ENCODE results near the gene GRIN2A. TPM values are rescaled to one million over a fixed set of nuclear protein-coding genes. Genes with fewer than 3 reads are reported as not detected.

The GRIN2A gene
- total RNA-seq, 4 donors from 2014 or later, result 0.19 to 0.56 (median 0.35) TPM

GRCh38 chr16:9843424-9844018, 338.7 kb downstream of the GRIN2A start:
- no peaks in the 10 kb centered on the region for H3K36me3 ChIP-seq
- intact Hi-C loops (cut with DNase I), result no loop called here
- TF ChIP-seq CTCF (IDR thresholded peaks at IDR 0.05) (no peak), POLR2A (IDR thresholded peaks at IDR 0.05) (no peak)
- DNase-seq, result no peak
- no peaks in the 10 kb centered on the region for H3K27me3 ChIP-seq
- no peaks in the 10 kb centered on the region for H3K4me1 ChIP-seq
- H3K9me3 ChIP-seq, result no peaks in the 10 kb centered on the region
- H3K27ac ChIP-seq, result no peak overlapping the region
- H3K4me3 ChIP-seq, result no peak overlapping the region
- WGBS, 2 donors, result 68 to 72% methylated on average over 3 of the region's 3 CpGs

GRCh38 chr16:9840761-9841665, 341.2 kb downstream of the GRIN2A start:
- 43 to 63% methylated on average over 2 to 4 of the region's 4 CpGs for WGBS, 2 donors
- no peak for TF ChIP-seq POLR2A (IDR thresholded peaks at IDR 0.05)
- no peak for TF ChIP-seq CTCF (IDR thresholded peaks at IDR 0.05)
- DNase-seq, result no peak

GRCh38 chr16:9837481-9837880, 344.7 kb downstream of the GRIN2A start:
- H3K9me3 ChIP-seq, result no peaks in the 10 kb centered on the region
- TF ChIP-seq POLR2A (IDR thresholded peaks at IDR 0.05) (no peak), CTCF (IDR thresholded peaks at IDR 0.05) (no peak)
- WGBS, 2 donors, result 70 to 95% methylated on average over 2 of the region's 2 CpGs
- no peaks in the 10 kb centered on the region for H3K4me1 ChIP-seq
- no peaks in the 10 kb centered on the region for H3K27me3 ChIP-seq
- H3K36me3 ChIP-seq, result no peaks in the 10 kb centered on the region
- no peak overlapping the region for H3K27ac ChIP-seq
- no peak overlapping the region for H3K4me3 ChIP-seq
- intact Hi-C loops (cut with DNase I), result no loop called here
- DNase-seq, result no peak

More at GRCh38 chr16:9840761-9841665, 341.2 kb downstream of the GRIN2A start:
- Histone ChIP-seq H3K27me3 (no peaks in the 10 kb centered on the region), H3K36me3 (no peaks in the 10 kb centered on the region), H3K9me3 (no peaks in the 10 kb centered on the region), H3K27ac (no peak overlapping the region), H3K4me3 (no peak overlapping the region), H3K4me1 (no peaks in the 10 kb centered on the region)
- intact Hi-C loops (cut with DNase I), result no loop called here

GRCh38 chr16:9836118-9836736, 346.0 kb downstream of the GRIN2A start:
- Histone ChIP-seq H3K36me3 (no peaks in the 10 kb centered on the region), H3K4me1 (no peaks in the 10 kb centered on the region), H3K27ac (no peak overlapping the region), H3K9me3 (no peaks in the 10 kb centered on the region), H3K27me3 (no peaks in the 10 kb centered on the region), H3K4me3 (no peak overlapping the region)
- WGBS, 2 donors, result 47 to 54% methylated on average over 9 of the region's 9 CpGs
- DNase-seq, result no peak
- intact Hi-C loops (cut with DNase I), result no loop called here
- TF ChIP-seq POLR2A (IDR thresholded peaks at IDR 0.05) (no peak), CTCF (IDR thresholded peaks at IDR 0.05) (no peak)
